ENCODE data around the gene CCNDBP1. TPM values are rescaled to one million over a fixed set of nuclear protein-coding genes. Genes with fewer than 3 reads are reported as not detected.

The CCNDBP1 gene
- total and polyA plus RNA-seq, 2 experiments from 2014 or later: 23.9 to 33.5 TPM

- Histone ChIP-seq H3K27me3 (ENCODE audit: insufficient read depth) (no peaks in the 10 kb centered on the region), H3K27ac (ENCODE audit: low read depth) (no peak overlapping the region), H3K4me3 (no peak overlapping the region), H3K9me2 (ENCODE audit: insufficient read depth) (0 out of 2 replicates have a peak, but pooled peaks cover 5% of the 10 kb centered on the region), H4K20me1 (replicated peaks; ENCODE audit: insufficient read depth) (no peaks in the 10 kb centered on the region), H3K4me2 (no peak overlapping the region), H3K4me1 (ENCODE audit: insufficient read depth) (no peaks in the 10 kb centered on the region), H3K79me2 (replicated peaks; ENCODE audit: insufficient read depth) (no peaks in the 10 kb centered on the region), H3K36me3 (ENCODE audit: insufficient read depth) (no peaks in the 10 kb centered on the region), H2AFZ (no peak overlapping the region), H3F3A (replicated peaks; ENCODE audit: low read depth) (no peaks in the 10 kb centered on the region)
- Mint-ChIP-seq H3K36me3 (ENCODE audit: low read depth) (no peaks in the 10 kb centered on the region), H3K4me3 (no peak overlapping the region), H3K4me1 (no peaks in the 10 kb centered on the region), H3K27ac (no peak overlapping the region), H3K27me3 (ENCODE audit: insufficient read depth, low read depth, poor library complexity) (peaks cover 5% of the 10 kb centered on the region), H3K9me3 (no peaks in the 10 kb centered on the region)
- ATAC-seq: no peak
- no peak for TF ChIP-seq ZNF114 (CRISPR knock-in tag; IDR thresholded peaks at IDR 0.05)
- TF ChIP-seq NANOG (IDR thresholded peaks at IDR 0.05; ENCODE audit: borderline replicate concordance): no peak
- TF ChIP-seq CREB1 (CRISPR knock-in tag; IDR thresholded peaks at IDR 0.05; ENCODE audit: low read depth): no peak
- TF ChIP-seq ETS1 (IDR thresholded peaks at IDR 0.05): no peak
- no peak for TF ChIP-seq JUNB (IDR thresholded peaks at IDR 0.05; ENCODE audit: unreplicated experiment)
- TF ChIP-seq STAT1 (IDR thresholded peaks at IDR 0.05; ENCODE audit: unreplicated experiment): no peak
- no peak for DNase-seq (ENCODE audit: low spot score)
These were observed 58.9 kb downstream of the CCNDBP1 start for GRCh38 chr15:43244092-43244491.

- H3K36me3 Mint-ChIP-seq (ENCODE audit: low read depth): no peaks in the 10 kb centered on the region
- no peak overlapping the region for H3K27ac Mint-ChIP-seq
- Histone ChIP-seq H3K4me1 (ENCODE audit: insufficient read depth) (no peaks in the 10 kb centered on the region), H3K4me3 (no peak overlapping the region), H2AFZ (no peak overlapping the region), H3K4me2 (no peak overlapping the region), H3K79me2 (replicated peaks; ENCODE audit: insufficient read depth) (no peaks in the 10 kb centered on the region), H3K9me2 (ENCODE audit: insufficient read depth) (0 out of 2 replicates have a peak, but pooled peaks cover 5% of the 10 kb centered on the region), H3K36me3 (ENCODE audit: insufficient read depth) (no peaks in the 10 kb centered on the region), H3K27me3 (ENCODE audit: insufficient read depth) (no peaks in the 10 kb centered on the region), H3K27ac (ENCODE audit: low read depth) (no peak overlapping the region), H4K20me1 (replicated peaks; ENCODE audit: insufficient read depth) (no peaks in the 10 kb centered on the region), H3F3A (replicated peaks; ENCODE audit: low read depth) (no peaks in the 10 kb centered on the region)
- ATAC-seq (no peak), DNase-seq (ENCODE audit: low spot score) (no peak)
- H3K27me3 Mint-ChIP-seq (ENCODE audit: insufficient read depth, low read depth, poor library complexity): peaks cover 5% of the 10 kb centered on the region
- H3K4me1 Mint-ChIP-seq: no peaks in the 10 kb centered on the region
- H3K4me3 Mint-ChIP-seq: no peak overlapping the region
- no peaks in the 10 kb centered on the region for H3K9me3 Mint-ChIP-seq
- TF ChIP-seq ZNF462 (CRISPR knock-in tag; IDR thresholded peaks at IDR 0.05): no peak
- TF ChIP-seq STAT1 (IDR thresholded peaks at IDR 0.05; ENCODE audit: unreplicated experiment): no peak
- TF ChIP-seq CREB1 (CRISPR knock-in tag; IDR thresholded peaks at IDR 0.05; ENCODE audit: low read depth): no peak
- TF ChIP-seq REST (IDR thresholded peaks at IDR 0.05; ENCODE audit: unreplicated experiment): no peak
- no peak for TF ChIP-seq ZNF114 (CRISPR knock-in tag; IDR thresholded peaks at IDR 0.05)
- TF ChIP-seq ZNF331 (CRISPR knock-in tag; IDR thresholded peaks at IDR 0.05; ENCODE audit: low read depth): no peak
- no peak for TF ChIP-seq EZH2 (IDR thresholded peaks at IDR 0.05; ENCODE audit: low read depth, unreplicated experiment)
These were observed 61.1 kb downstream of the CCNDBP1 start for GRCh38 chr15:43246261-43246774.
